ENCODE measurements around the gene BNIP3. TPM values are rescaled to one million over a fixed set of nuclear protein-coding genes. Genes with fewer than 3 reads are reported as not detected.

BNIP3 gene
- total and polyA plus RNA-seq, 2 experiments from 2014 or later, result 82.4 to 112 TPM

- Histone ChIP-seq H4K20me1 (ENCODE audit: insufficient read depth, poor library complexity, severe bottlenecking) (peaks cover 18% of the 10 kb centered on the region), H3K4me3 (no peak overlapping the region), H2AFZ (no peak overlapping the region), H3K27me3 (no peaks in the 10 kb centered on the region), H3K36me3 (replicated peaks; ENCODE audit: insufficient read depth, low read depth) (no peaks in the 10 kb centered on the region), H3K4me1 (ENCODE audit: insufficient read depth) (no peaks in the 10 kb centered on the region), H3K79me2 (peaks cover 13% of the 10 kb centered on the region), H3K9me3 (ENCODE audit: low read depth) (no peaks in the 10 kb centered on the region), H3K4me2 (no peak overlapping the region), H3K9me2 (replicated peaks; ENCODE audit: insufficient read depth) (no peaks in the 10 kb centered on the region), H3K27ac (no peak overlapping the region)
- TF ChIP-seq EZH2phosphoT487 (IDR thresholded peaks at IDR 0.05; ENCODE audit: low read depth, severe bottlenecking, unreplicated experiment) (no peak), EZH2 (IDR thresholded peaks at IDR 0.05; ENCODE audit: borderline replicate concordance) (no peak)
- TF ChIP-seq, protein P1, sequence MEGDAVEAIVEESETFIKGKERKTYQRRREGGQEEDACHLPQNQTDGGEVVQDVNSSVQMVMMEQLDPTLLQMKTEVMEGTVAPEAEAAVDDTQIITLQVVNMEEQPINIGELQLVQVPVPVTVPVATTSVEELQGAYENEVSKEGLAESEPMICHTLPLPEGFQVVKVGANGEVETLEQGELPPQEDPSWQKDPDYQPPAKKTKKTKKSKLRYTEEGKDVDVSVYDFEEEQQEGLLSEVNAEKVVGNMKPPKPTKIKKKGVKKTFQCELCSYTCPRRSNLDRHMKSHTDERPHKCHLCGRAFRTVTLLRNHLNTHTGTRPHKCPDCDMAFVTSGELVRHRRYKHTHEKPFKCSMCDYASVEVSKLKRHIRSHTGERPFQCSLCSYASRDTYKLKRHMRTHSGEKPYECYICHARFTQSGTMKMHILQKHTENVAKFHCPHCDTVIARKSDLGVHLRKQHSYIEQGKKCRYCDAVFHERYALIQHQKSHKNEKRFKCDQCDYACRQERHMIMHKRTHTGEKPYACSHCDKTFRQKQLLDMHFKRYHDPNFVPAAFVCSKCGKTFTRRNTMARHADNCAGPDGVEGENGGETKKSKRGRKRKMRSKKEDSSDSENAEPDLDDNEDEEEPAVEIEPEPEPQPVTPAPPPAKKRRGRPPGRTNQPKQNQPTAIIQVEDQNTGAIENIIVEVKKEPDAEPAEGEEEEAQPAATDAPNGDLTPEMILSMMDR (IDR thresholded peaks at IDR 0.05; ENCODE audit: poor library complexity), result no peak
- WGBS (ENCODE audit: low lambda C conversion rate, missing lambda C conversion rate), result 90% methylated on average over 13 of the region's 13 CpGs
- DNase-seq (ENCODE audit: low spot score), result no peak
Observed at GRCh38 chr10:131968949-131969348, 12.8 kb downstream of the BNIP3 start.

- Histone ChIP-seq H3K79me2 (no peaks in the 10 kb centered on the region), H3K27ac (no peak overlapping the region), H4K20me1 (ENCODE audit: insufficient read depth, poor library complexity, severe bottlenecking) (peaks cover 3% of the 10 kb centered on the region), H2AFZ (no peak overlapping the region), H3K9me3 (ENCODE audit: low read depth) (no peaks in the 10 kb centered on the region), H3K9me2 (replicated peaks; ENCODE audit: insufficient read depth) (no peaks in the 10 kb centered on the region), H3K4me3 (no peak overlapping the region), H3K4me2 (no peak overlapping the region), H3K27me3 (no peaks in the 10 kb centered on the region), H3K36me3 (replicated peaks; ENCODE audit: insufficient read depth, low read depth) (no peaks in the 10 kb centered on the region), H3K4me1 (ENCODE audit: insufficient read depth) (no peaks in the 10 kb centered on the region)
- no peak for TF ChIP-seq EZH2phosphoT487 (IDR thresholded peaks at IDR 0.05; ENCODE audit: low read depth, severe bottlenecking, unreplicated experiment)
- TF ChIP-seq EZH2 (IDR thresholded peaks at IDR 0.05; ENCODE audit: borderline replicate concordance), result no peak
- TF ChIP-seq, protein P1 (IDR thresholded peaks at IDR 0.05; ENCODE audit: poor library complexity), result no peak
- 96% methylated on average over 9 of the region's 9 CpGs for WGBS (ENCODE audit: low lambda C conversion rate, missing lambda C conversion rate)
- no peak for DNase-seq (ENCODE audit: low spot score)
Observed at GRCh38 chr10:131964298-131964697, 17.4 kb downstream of the BNIP3 start.

DNA sequence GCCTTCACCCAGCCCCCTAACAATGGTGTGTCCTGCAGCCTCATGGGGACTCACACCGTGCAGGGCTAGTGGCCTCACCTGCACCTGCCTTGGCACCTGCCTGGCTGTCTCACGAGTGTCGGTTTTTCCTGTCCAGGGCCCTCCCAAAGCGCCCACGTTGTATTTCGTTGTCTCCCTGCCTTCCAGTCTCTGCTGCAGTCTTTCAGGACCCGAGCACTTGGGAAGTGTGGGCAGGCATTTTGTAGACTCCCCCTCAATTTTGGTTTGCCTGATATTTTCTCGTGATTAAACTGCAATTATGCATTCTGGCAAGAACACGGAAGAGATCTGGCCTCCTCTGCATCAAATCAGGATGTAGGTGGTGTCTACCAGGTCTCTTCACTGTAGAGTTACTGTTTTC is 17.9 kb downstream of the BNIP3 start:
- DNase-seq (ENCODE audit: low spot score), result no peak
- Histone ChIP-seq H3K4me1 (ENCODE audit: insufficient read depth) (no peaks in the 10 kb centered on the region), H3K4me3 (no peak overlapping the region), H3K79me2 (no peaks in the 10 kb centered on the region), H3K9me3 (ENCODE audit: low read depth) (no peaks in the 10 kb centered on the region), H3K36me3 (replicated peaks; ENCODE audit: insufficient read depth, low read depth) (no peaks in the 10 kb centered on the region), H3K4me2 (no peak overlapping the region), H3K27ac (no peak overlapping the region), H2AFZ (no peak overlapping the region), H3K9me2 (replicated peaks; ENCODE audit: insufficient read depth) (no peaks in the 10 kb centered on the region), H3K27me3 (no peaks in the 10 kb centered on the region), H4K20me1 (ENCODE audit: insufficient read depth, poor library complexity, severe bottlenecking) (peaks cover 3% of the 10 kb centered on the region)
- TF ChIP-seq, protein P1 (IDR thresholded peaks at IDR 0.05; ENCODE audit: poor library complexity), result no peak
- no peak for TF ChIP-seq EZH2 (IDR thresholded peaks at IDR 0.05; ENCODE audit: borderline replicate concordance)
- no peak for TF ChIP-seq EZH2phosphoT487 (IDR thresholded peaks at IDR 0.05; ENCODE audit: low read depth, severe bottlenecking, unreplicated experiment)
- 90% methylated on average over 9 of the region's 9 CpGs for WGBS (ENCODE audit: low lambda C conversion rate, missing lambda C conversion rate)

GRCh38 chr10:131963350-131963749 is 18.4 kb downstream of the BNIP3 start:
- WGBS (ENCODE audit: low lambda C conversion rate, missing lambda C conversion rate), result 97% methylated on average over 20 of the region's 20 CpGs

More at GRCh38 chr10:131963350-131963749, 18.4 kb downstream of the BNIP3 start:
- DNase-seq (ENCODE audit: low spot score), result no peak
- Histone ChIP-seq H3K9me2 (replicated peaks; ENCODE audit: insufficient read depth) (no peaks in the 10 kb centered on the region), H3K4me2 (no peak overlapping the region), H3K27ac (no peak overlapping the region), H3K4me3 (no peak overlapping the region), H3K79me2 (no peaks in the 10 kb centered on the region), H4K20me1 (ENCODE audit: insufficient read depth, poor library complexity, severe bottlenecking) (peaks cover 3% of the 10 kb centered on the region), H3K27me3 (no peaks in the 10 kb centered on the region), H3K9me3 (ENCODE audit: low read depth) (no peaks in the 10 kb centered on the region), H3K36me3 (replicated peaks; ENCODE audit: insufficient read depth, low read depth) (no peaks in the 10 kb centered on the region), H2AFZ (no peak overlapping the region), H3K4me1 (ENCODE audit: insufficient read depth) (no peaks in the 10 kb centered on the region)
- TF ChIP-seq, protein P1 (IDR thresholded peaks at IDR 0.05; ENCODE audit: poor library complexity), result no peak
- TF ChIP-seq EZH2phosphoT487 (IDR thresholded peaks at IDR 0.05; ENCODE audit: low read depth, severe bottlenecking, unreplicated experiment) (no peak), EZH2 (IDR thresholded peaks at IDR 0.05; ENCODE audit: borderline replicate concordance) (no peak)

Measured in hepatocyte (in vitro differentiated cells).